GM12874 (cell line): ENCODE measurements around the gene ELMO2.

Experiments
- TF ChIP-seq, protein P1 (sequence below): IDR thresholded peaks from 2 replicates; pipeline ENCODE4 v1.5.1; 2011; ENCODE audit warnings: low read depth, mild to moderate bottlenecking, control low read depth, low read length, moderate library complexity; ENCODE audit not compliant: insufficient read depth

ELMO2 gene

GRCh38 chr20:46406200-46406985, at the start of gene ELMO2:
ELMO2 (minus strand) TSS chr20:46406615; CDS start chr20:46394482, 12,133 bp downstream.
- TF ChIP-seq, protein P1, sequence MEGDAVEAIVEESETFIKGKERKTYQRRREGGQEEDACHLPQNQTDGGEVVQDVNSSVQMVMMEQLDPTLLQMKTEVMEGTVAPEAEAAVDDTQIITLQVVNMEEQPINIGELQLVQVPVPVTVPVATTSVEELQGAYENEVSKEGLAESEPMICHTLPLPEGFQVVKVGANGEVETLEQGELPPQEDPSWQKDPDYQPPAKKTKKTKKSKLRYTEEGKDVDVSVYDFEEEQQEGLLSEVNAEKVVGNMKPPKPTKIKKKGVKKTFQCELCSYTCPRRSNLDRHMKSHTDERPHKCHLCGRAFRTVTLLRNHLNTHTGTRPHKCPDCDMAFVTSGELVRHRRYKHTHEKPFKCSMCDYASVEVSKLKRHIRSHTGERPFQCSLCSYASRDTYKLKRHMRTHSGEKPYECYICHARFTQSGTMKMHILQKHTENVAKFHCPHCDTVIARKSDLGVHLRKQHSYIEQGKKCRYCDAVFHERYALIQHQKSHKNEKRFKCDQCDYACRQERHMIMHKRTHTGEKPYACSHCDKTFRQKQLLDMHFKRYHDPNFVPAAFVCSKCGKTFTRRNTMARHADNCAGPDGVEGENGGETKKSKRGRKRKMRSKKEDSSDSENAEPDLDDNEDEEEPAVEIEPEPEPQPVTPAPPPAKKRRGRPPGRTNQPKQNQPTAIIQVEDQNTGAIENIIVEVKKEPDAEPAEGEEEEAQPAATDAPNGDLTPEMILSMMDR: no peak

DNA sequence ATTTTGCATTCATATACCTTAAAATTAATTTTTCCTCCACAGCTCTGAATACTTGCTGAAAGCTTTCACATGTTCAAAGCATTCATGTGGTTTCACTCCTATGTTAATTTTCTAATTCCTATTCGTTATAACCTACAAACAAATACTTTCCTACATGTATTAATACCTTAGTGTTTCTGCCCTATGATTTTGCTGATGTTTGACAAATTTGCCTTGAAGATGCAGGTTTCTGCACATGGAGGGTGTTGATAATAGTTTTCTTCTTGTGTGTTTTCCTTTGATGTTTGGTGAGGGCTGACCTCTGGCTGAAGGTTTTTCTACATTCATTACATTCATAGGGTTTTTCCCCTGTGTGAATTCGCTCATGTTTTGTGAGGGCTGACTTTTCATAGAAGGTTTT, 49.3 kb upstream of the ELMO2 start:
- TF ChIP-seq, protein P1: no peak

- TF ChIP-seq, protein P1: no peak
Measured at GRCh38 chr20:46446851-46447250, 40.4 kb upstream of the ELMO2 start.

DNA sequence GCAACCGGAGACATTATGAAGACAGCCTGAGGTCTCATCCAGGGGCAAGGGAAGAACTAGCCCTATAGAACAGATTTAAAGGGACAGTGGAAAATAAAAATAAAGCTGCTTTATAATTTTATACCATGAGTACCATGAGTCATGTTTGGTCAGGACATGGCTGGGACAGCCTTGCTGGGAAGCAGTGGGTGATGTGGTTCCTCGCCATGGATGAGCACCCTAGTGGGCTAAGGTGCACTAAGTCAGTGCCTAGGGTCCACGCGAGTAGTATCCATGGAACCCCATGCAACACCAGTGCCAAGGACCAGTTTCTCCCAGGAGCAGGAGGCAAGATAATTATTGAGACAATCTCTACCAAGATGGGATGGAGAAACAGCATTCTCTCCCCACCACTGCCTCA, 33.4 kb upstream of the ELMO2 start:
- TF ChIP-seq, protein P1: no peak

DNA sequence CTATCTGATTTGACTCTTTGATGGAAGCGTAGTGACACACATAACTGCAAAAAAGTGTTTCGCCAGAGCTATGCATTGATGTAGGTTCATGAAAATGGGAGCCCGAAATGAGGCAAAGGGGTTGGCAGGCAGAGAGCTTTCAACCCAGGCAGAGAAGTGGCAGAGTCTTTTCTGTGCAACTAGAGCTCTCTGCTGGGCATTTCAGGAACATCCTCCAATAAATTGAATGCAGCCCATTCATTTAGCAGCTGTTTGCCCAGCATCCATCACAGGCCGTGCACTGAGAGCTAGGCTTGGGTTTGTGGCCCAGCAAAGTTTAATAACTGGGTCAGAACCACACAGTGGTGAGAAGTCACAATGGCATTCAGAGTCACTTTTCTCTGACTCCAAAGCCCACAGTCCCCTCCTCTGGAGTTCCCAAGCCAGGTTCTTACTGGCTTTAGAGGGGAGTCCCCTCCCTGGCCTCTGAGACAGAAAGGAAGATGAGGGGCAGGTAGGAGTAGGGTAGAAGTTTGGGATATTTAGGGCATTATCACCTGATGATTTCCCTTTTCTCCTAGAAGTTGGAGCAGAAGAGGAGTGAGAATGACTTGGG, 31.8 kb upstream of the ELMO2 start:
- TF ChIP-seq, protein P1: peak; percentile 30; the same call in 1 of the 2 replicates

DNA sequence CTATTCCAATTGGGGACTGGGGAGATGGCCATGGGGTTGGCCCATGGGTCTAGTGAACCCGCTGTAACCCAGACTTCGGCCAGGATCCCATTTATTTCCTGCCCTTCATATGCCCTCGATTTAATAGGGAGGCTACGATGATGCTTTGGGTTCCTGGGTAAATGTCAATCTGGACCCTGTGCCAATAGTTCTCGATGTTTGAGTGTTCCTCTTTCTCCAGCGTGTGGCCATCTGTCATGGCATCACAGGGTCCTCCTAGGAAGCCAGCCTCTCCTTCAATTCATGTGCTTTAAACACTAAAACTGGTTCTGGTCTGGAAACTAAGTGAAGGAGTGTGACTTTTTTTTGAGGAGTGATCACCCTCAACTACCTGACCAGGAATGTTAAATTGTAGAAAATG, 28.7 kb upstream of the ELMO2 start:
- TF ChIP-seq, protein P1: no peak

GRCh38 chr20:46434597-46434996, 28.2 kb upstream of the ELMO2 start:
- TF ChIP-seq, protein P1: no peak
